BJ (cell line): ENCODE measurements around the gene ZSCAN32. TPM values are rescaled to one million over a fixed set of nuclear protein-coding genes. Genes with fewer than 3 reads are reported as not detected.
A peak's percentile ranks its signal among the peaks of the same experiment; 100 is the strongest.

Source experiments
- CTCF ChIA-PET: fragments of 350-600 bp; formaldehyde crosslinking; extraction: SDS; loops from one replicate; lab custom pipeline; 2021; ENCODE audit warnings: antibody characterized with exemption, inconsistent platforms; lab: Yijun Ruan, JAX
- POLR2A ChIA-PET: fragments of 300-600 bp; sonication (Branson Sonifier 250); formaldehyde crosslinking; extraction: SDS; loops from one replicate; lab custom pipeline; 2021; ENCODE audit warnings: antibody characterized with exemption; lab: Charles Lee
- DNase-seq: peaks from one replicate; pipeline ENCODE4 v3.0.0-alpha.2; 2011; ENCODE audit warnings: low read depth
- H3K27me3 ChIP-seq: 2 replicates; pipeline ENCODE4 v1.6.0; 2011; ENCODE audit warnings: low read length; ENCODE audit not compliant: control insufficient read depth, insufficient read depth
- H3K36me3 ChIP-seq: 2 replicates; pipeline ENCODE4 v1.5.1; 2011; ENCODE audit warnings: low read length; ENCODE audit not compliant: control insufficient read depth, insufficient read depth
- H3K4me3 ChIP-seq: 2 replicates; pipeline ENCODE4 v1.5.1; 2011; ENCODE audit warnings: low read depth, mild to moderate bottlenecking, control low read depth, low read length
- polyA minus RNA-seq: library from RNA; depleted of rRNA, polyadenylated mRNA; stranded (reverse); fragments of >200 nt; gene quantifications from 2 replicates; pipeline ENCODE4 v1.2.3, GENCODE V29; 2011; rRNA and poly(A)+ RNA removed
- polyA plus RNA-seq: library from polyadenylated mRNA; depleted of rRNA; stranded (reverse); fragments of >200 nt; gene quantifications from 2 replicates; pipeline ENCODE4 v1.2.3, GENCODE V29; 2011; rRNA removed
- TF ChIP-seq, protein P1 (sequence below): IDR thresholded peaks from 2 replicates; pipeline ENCODE4 v1.5.1; 2011; ENCODE audit warnings: low read depth, mild to moderate bottlenecking, control low read depth, inconsistent platforms, low read length, moderate library complexity; ENCODE audit not compliant: insufficient read depth

The ZSCAN32 gene
- polyA plus RNA-seq (13.8 and 14.0 TPM in 2 replicates), polyA minus RNA-seq (5.6 and 6.2 TPM in 2 replicates)

DNA sequence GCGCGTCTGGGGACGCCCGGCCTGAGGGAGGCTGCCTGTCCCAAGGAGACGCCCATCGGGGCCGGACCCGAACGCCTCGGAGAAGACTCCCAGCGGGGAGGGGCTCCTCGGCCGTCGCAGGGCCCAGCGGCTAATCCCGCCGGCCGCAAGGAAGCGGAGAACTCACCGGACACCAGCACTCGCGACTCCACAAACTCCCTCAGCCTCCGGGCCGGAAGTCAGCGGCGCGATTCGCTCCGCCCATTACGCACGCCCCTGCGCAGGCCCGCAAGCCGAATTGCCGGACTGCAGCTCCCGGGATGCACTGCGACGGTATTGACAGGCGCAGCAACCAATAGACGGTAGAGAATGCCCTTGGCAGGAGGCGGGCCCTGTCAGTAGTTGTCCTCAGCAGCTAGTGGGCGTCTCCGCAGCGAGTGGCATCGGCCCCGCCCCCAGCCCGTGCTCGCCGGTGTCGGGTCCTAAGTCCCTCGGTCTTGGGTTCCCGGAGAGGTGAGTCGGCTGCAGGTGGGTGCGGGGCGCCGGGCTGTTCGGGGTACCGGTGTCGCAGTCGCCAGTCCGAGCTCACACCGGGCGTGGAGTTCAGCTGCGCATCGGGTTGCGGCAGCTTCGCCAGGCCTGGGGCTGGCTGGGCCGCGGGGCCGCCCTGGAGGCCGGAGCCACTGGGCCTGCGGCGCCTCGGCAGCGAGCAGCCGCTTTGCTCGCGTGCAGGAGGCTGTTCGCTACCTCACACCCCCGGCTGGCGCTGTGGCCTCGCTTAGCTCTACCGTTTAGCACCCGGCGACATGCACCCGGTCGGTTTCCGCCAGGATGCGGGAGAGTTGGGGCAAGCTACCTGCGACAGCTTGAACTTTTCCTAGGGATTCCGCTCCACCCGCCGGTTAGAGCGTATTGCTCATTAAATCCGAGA, at the start of gene ZSCAN32, which contains the start of gene ZNF174:
ZSCAN32 (minus strand) TSS at position 226 of the 910 bp plus-strand sequence. CDS start 3,447 bp downstream, outside the sequence.
ZNF174 (plus strand) TSS at position 437 of the 910 bp plus-strand sequence. CDS start 790 bp downstream, outside the sequence.
- peak; percentile 99 for DNase-seq
- Histone ChIP-seq H3K4me3 (peak within 1 kb of the TSS; percentile 95), H3K27me3 (no peaks in the 10 kb centered on the region), H3K36me3 (peaks cover 11% of the 10 kb centered on the region)
- TF ChIP-seq, protein P1, sequence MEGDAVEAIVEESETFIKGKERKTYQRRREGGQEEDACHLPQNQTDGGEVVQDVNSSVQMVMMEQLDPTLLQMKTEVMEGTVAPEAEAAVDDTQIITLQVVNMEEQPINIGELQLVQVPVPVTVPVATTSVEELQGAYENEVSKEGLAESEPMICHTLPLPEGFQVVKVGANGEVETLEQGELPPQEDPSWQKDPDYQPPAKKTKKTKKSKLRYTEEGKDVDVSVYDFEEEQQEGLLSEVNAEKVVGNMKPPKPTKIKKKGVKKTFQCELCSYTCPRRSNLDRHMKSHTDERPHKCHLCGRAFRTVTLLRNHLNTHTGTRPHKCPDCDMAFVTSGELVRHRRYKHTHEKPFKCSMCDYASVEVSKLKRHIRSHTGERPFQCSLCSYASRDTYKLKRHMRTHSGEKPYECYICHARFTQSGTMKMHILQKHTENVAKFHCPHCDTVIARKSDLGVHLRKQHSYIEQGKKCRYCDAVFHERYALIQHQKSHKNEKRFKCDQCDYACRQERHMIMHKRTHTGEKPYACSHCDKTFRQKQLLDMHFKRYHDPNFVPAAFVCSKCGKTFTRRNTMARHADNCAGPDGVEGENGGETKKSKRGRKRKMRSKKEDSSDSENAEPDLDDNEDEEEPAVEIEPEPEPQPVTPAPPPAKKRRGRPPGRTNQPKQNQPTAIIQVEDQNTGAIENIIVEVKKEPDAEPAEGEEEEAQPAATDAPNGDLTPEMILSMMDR, result no peak
- CTCF ChIA-PET, result interaction anchor here (1.5 to 1.8 kb wide), 2 partner anchors 43 to 100 kb away, joined by 3 to 7 read pairs; partner anchors contain the start of gene CLUAP1
- POLR2A ChIA-PET, result interaction anchor here (0.6 kb wide), 1 partner anchor 43 kb away, joined by 4 read pairs; the partner anchor contains the start of genes NAA60 and ZNF597

DNA sequence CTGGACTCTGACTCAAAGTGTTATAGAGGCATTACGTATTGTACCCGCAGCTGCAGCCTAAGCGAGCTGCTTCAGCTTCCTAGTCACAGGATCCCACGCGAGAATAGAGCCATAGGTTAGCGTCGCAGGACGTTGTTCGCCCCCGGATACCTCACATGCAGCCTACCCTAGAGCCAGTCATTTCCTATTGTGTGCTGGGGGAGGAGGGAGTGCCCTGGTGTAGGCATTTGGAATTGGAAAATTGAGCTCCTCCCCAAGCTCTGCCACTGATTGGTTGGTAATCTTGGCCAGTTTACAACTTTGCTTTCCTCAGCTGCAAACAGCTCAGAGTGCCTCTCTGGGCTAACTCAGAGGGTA, 43.2 kb upstream of the ZSCAN32 start:
- POLR2A ChIA-PET, result interaction anchor here (0.6 to 1.3 kb wide), 4 partner anchors 13 to 689 kb away, joined by 3 to 5 read pairs (median 4); partner anchors contain the start of gene ZSCAN32

DNA sequence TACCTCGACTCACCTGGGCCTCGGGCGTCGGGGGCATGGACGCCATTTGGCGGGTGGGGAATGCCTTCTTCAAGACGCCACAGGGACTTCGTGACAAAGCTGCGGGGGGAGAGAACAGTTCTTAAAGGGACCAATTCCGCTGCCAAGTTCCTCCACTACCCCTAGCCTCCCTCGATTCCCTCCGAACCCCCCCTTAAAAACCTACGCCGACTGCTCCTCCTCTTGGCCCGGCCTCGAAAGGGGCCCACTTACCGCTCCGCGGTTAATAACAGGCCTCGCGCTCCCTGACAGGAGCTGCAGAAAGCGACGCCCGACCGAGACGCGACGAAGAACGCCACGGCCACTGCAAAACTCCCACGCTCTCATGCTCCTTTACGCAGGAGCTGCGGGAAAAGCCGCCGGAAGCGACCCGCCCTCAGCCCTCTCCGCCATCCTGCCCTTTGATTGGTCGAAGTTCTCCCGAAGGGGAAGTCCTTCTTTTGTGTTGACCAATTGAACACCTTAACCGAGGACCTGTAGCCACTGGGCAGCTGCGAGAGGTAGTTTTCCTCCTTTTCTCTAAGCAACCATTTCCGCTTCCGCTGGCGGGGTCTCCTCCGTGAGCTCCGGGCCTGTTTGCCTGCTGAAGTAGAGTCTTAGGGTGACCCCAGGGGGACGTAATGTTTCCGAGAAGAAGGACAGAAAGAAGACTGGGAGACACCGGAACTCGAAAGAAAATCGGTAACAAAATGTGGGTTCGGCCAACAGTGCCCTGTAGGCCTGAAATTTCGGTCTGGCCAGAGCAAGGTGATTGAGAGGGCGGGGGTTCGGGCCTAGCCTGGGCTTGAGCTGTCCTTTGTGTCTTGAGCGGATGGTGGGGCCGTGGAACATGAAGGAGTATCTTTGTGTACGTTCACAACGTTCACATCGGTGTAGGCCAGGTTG, 42.6 kb upstream of the ZSCAN32 start, which contains the start of the genes NAA60 and ZNF597:
NAA60 (plus strand) TSS at position 573 of the 924 bp plus-strand sequence. CDS start 32,548 bp downstream, outside the sequence.
ZNF597 (minus strand) TSS at position 397 of the 924 bp plus-strand sequence; CDS start at position 46, 351 bp downstream.
- H3K4me3 ChIP-seq, result peak within 1 kb of the TSS; percentile 65
- POLR2A ChIA-PET, result interaction anchor here (0.6 to 1.3 kb wide), 3 partner anchors 14 to 690 kb away, joined by 3 to 4 read pairs (median 4); partner anchors contain the start of gene ZSCAN32
- H3K27me3 ChIP-seq, result peaks cover 1% of the 10 kb centered on the region; the same call in 1 of the 2 replicates
- TF ChIP-seq, protein P1, result no peak
- H3K36me3 ChIP-seq, result peaks cover 1% of the 10 kb centered on the region
- CTCF ChIA-PET, result interaction anchor here (0.6 to 1.1 kb wide), 2 partner anchors 177 to 294 kb away, joined by 3 to 5 read pairs; no protein-coding TSS in a partner anchor
- DNase-seq, result peak; percentile 73

More for the DNA sequence above, 43.2 kb upstream of the ZSCAN32 start:
- H3K27me3 ChIP-seq, result no peaks in the 10 kb centered on the region
- TF ChIP-seq, protein P1, result no peak
- DNase-seq, result no peak
- CTCF ChIA-PET, result interaction anchor here (0.6 to 1.3 kb wide), 4 partner anchors 9 to 499 kb away, joined by 3 to 4 read pairs (median 3); partner anchors contain the start of genes ZNF174 and ZSCAN32
- peak overlapping the region; percentile 65 for H3K4me3 ChIP-seq
- H3K36me3 ChIP-seq, result no peaks in the 10 kb centered on the region

DNA sequence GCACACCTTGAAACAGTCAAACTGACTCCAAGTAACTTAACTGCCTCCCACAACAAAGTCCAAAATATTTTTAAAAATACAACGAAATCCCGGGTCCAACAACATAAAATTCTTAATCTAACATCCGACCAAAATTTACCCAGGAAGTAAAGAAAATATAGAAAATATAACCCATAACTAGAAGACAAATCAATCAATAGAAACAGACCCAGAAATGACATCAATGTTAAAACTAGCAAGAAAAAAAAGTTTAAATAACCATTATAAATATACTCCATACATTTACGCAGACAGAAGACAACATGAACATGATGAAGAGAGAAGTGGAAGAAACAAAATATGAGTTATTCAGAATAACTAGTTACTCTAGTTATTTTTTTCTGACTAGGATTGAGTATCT, 38.8 kb upstream of the ZSCAN32 start:
- H3K4me3 ChIP-seq, result no peak overlapping the region
- H3K36me3 ChIP-seq, result peaks cover 3% of the 10 kb centered on the region
- H3K27me3 ChIP-seq, result peaks cover 1% of the 10 kb centered on the region
- ChIA-PET CTCF (interaction anchor here (0.9 kb wide), 1 partner anchor 11 kb away, joined by 3 read pairs; no protein-coding TSS in a partner anchor), POLR2A (no interaction called here)
- TF ChIP-seq, protein P1, result no peak
- no peak for DNase-seq
